ENCODE measurements around the gene SPACA4.

SPACA4 gene

DNA sequence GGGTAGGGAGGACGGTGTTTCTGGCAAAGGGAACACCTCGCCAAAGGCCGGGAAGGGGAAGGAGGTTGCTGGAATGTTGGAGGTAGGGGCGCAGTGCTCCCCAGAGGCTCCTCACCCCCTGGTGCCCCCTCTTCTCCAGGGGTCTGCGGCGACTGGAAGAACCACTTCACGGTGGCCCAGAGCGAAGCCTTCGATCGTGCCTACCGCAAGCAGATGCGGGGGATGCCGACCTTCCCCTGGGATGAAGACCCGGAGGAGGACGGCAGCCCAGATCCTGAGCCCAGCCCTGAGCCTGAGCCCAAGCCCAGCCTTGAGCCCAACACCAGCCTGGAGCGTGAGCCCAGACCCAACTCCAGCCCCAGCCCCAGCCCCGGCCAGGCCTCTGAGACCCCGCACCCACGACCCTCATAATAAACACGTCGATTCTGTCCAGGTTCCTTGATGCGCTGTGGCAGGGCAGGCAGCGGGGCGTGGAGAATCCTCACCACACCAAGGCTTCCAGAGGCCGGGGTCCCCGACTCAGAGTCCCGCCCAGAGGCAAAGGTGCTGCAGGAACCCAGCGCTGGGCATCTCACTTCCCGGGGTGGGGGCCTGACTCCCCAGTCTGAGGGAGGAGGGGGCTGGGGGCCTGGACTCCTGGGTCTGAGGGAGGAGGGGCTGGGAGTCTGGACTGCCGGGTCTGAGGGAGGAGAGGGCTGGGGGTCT, 7.4 kb upstream of the SPACA4 start:
- Mint-ChIP-seq H3K4me1 (peaks cover 13% of the 10 kb centered on the region), H3K36me3 (ENCODE audit: low read depth) (no peaks in the 10 kb centered on the region), H3K27ac (no peak overlapping the region), H3K9me3 (no peaks in the 10 kb centered on the region), H3K27me3 (ENCODE audit: low read depth, poor library complexity) (no peaks in the 10 kb centered on the region), H3K4me3 (no peak overlapping the region)
- DNase-seq = no peak
- TF ChIP-seq, protein P1, sequence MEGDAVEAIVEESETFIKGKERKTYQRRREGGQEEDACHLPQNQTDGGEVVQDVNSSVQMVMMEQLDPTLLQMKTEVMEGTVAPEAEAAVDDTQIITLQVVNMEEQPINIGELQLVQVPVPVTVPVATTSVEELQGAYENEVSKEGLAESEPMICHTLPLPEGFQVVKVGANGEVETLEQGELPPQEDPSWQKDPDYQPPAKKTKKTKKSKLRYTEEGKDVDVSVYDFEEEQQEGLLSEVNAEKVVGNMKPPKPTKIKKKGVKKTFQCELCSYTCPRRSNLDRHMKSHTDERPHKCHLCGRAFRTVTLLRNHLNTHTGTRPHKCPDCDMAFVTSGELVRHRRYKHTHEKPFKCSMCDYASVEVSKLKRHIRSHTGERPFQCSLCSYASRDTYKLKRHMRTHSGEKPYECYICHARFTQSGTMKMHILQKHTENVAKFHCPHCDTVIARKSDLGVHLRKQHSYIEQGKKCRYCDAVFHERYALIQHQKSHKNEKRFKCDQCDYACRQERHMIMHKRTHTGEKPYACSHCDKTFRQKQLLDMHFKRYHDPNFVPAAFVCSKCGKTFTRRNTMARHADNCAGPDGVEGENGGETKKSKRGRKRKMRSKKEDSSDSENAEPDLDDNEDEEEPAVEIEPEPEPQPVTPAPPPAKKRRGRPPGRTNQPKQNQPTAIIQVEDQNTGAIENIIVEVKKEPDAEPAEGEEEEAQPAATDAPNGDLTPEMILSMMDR (IDR thresholded peaks at IDR 0.05) = no peak

DNA sequence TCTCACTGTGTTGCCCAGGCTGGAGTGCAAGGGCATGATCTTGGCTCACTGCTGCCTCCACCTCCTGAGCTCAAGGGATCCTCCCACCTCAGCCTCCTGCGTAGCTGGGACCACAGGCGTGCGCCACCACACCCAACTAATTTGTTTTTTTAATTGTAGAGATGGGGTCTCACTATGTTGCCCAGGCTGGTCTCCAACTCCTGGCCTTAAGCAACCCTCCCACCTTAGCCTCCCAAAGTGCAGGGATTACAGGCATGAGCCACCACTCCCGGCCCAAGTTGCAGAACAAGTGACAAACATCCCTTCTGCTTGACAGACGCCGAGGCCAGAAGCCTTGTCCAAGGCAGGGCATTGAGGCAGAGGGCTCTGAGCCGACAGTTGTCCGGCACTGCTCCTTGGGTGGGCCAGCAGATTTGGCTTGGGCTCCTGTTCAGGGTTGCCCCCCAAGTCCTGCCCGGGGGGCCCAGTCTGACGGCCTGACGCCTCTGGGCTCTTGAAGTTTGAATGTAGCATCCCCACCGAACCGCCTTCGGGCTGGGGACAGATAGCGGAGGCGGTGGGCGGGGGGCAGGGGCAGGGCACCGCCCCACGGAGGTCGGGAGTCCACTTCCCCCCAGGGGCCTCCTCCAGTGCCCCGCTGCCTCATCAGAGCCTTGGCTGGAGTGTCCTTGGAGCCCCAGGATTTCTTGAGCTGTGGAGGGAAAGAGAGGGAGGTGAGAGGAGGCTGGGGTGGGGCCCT, 5.7 kb upstream of the SPACA4 start:
- no peak for DNase-seq
- no peaks in the 10 kb centered on the region for H3K36me3 Mint-ChIP-seq (ENCODE audit: low read depth)
- no peak overlapping the region for H3K27ac Mint-ChIP-seq
- H3K4me1 Mint-ChIP-seq = peaks cover 13% of the 10 kb centered on the region
- peaks cover under 1% of the 10 kb centered on the region for H3K27me3 Mint-ChIP-seq (ENCODE audit: low read depth, poor library complexity)
- no peak overlapping the region for H3K4me3 Mint-ChIP-seq
- no peaks in the 10 kb centered on the region for H3K9me3 Mint-ChIP-seq
- TF ChIP-seq, protein P1 (IDR thresholded peaks at IDR 0.05) = no peak

DNA sequence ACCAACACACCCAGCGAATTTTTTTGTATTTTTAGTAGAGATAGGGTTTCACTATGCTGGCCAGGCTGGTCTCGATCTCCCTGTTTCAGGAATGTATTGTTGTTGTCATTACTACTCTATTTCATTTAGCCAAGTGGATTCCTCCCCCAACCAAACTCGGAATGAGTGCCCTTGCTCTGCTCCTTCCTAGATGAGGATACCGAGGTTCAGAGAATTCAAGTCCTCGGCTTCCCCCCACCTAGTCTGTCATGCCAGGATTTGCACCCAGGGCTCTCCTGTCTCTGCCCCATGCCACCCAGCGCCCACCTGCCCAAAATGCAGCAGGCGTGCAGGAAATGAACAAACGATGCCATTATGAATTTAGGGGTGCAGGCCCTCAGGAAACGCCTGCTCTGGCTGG, 3.5 kb upstream of the SPACA4 start:
- TF ChIP-seq, protein P1 (IDR thresholded peaks at IDR 0.05) = no peak
- H3K4me1 Mint-ChIP-seq = peaks cover 9% of the 10 kb centered on the region
- no peaks in the 10 kb centered on the region for H3K36me3 Mint-ChIP-seq (ENCODE audit: low read depth)
- H3K9me3 Mint-ChIP-seq = no peaks in the 10 kb centered on the region
- H3K27me3 Mint-ChIP-seq (ENCODE audit: low read depth, poor library complexity) = peaks cover 6% of the 10 kb centered on the region
- H3K27ac Mint-ChIP-seq = no peak overlapping the region
- no peak overlapping the region for H3K4me3 Mint-ChIP-seq
- DNase-seq = no peak

DNA sequence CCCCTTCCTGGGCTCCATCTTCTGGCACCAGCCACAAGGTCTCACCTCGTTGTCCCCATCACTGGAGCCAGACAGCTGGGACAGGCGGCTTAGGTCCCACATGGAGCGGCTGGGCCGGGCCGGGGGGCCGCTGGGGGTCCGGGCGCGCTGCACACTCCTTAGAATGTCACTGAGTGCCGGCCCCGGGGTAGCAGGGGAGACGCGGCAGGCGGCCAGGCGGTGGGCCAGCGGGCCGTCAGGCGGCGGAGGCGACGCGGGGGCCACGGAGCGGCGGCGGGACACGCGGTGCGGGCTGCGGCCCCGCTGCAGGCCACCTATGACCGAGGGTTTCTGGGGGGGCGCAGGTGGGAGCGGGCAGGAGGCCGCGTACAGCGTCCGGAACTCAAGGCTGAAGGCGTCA, 3.1 kb upstream of the SPACA4 start:
- Mint-ChIP-seq H3K4me1 (peaks cover 8% of the 10 kb centered on the region), H3K36me3 (ENCODE audit: low read depth) (no peaks in the 10 kb centered on the region), H3K27ac (no peak overlapping the region), H3K4me3 (no peak overlapping the region), H3K27me3 (ENCODE audit: low read depth, poor library complexity) (peaks cover 6% of the 10 kb centered on the region), H3K9me3 (no peaks in the 10 kb centered on the region)
- TF ChIP-seq, protein P1 (IDR thresholded peaks at IDR 0.05) = no peak
- no peak for DNase-seq

DNA sequence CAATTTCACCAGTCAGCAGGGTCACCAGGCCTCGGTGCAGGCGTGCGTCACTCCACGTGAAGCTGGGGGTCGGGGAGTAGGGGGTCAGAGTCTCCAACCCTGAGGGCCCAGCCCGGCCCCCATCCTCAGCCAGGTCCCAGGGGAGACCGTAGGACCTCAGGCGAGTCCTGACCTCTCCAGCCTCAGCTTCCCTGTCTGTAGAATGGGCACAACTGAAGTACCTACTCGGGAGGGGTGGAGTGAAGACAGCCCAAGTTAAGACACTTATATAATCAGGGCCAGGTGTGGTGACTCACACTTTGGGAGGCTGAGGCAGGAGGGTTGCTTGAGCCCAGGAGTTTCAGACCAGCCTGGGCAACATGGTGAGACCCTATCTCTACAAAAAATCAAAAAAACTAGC, 2.7 kb upstream of the SPACA4 start:
- H3K36me3 Mint-ChIP-seq (ENCODE audit: low read depth) = no peaks in the 10 kb centered on the region
- no peak overlapping the region for H3K27ac Mint-ChIP-seq
- H3K27me3 Mint-ChIP-seq (ENCODE audit: low read depth, poor library complexity) = peaks cover 6% of the 10 kb centered on the region
- TF ChIP-seq, protein P1 (IDR thresholded peaks at IDR 0.05) = no peak
- no peaks in the 10 kb centered on the region for H3K9me3 Mint-ChIP-seq
- DNase-seq = no peak
- peaks cover 4% of the 10 kb centered on the region for H3K4me1 Mint-ChIP-seq
- no peak overlapping the region for H3K4me3 Mint-ChIP-seq
